Measurements from ENCODE around the gene ACVR2A.

The ACVR2A gene

DNA sequence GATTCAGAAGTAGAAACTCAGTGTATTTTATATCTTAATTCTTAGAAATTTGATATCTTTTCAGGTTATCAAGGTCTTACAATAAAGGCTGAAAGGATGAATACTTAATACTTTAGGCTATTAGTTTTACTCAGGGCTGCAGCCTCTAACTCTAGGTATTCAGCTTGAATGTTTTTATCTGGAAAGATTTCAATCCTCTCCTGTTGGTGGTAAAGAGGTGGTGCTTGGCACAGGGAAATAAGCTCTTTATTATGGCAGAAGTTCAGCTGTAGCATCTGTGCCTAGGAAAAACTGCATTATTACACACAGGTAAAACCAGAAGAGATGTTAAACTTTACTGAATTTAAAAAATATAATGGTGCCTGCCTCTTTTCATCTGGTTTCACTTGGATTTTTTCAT, 11.1 kb downstream of the ACVR2A start:
- DNase-seq = no peak

DNA sequence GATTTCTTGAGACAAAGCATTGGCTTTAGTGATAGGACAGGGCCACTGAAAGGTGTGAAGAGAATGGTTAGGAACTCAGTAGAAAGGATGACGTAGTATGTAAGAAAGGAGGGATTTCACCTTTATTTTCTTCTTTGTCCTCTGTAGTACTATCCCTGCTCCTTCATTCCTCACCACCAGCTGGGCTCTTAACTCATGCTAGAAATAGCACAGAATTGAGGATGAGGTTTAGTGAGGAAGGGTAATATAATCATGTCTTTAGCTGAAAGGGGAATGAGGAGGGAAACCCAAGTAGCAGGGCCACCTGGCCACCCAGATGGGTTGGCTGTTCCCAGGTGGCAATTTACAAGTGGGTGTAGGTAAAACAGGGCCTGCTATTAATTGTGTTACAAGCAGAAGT, 15.2 kb downstream of the ACVR2A start:
- peak; percentile 40 for DNase-seq

DNA sequence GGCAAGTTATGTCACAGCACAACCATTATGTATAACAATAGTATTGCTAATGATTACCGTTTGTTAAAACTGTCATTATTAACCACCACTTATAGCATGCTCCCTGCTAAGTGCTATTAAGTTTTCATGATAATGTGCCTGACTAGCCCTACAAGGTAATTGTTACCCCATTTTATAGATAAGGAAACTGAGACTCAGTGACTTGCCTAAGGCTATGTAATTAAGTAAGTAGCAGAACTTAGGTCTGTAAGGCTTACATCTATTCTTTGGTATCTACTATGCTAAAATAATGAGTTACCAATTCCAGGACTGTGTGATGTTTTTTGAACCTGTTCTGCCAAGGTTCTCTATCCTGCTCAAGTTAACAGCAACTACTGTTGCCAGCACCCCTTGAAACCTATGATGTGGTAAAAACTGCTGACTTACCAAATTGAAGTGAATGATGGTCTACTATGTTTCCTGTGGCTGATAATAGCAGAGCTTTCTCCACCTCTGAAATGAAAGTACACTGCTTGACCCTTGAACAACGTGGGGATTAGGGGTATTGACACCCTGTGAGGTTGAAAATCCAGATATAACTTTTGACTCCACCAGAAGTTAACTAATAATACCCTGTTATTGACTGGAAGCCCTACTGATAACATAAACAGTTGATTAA, 18.2 kb downstream of the ACVR2A start:
- no peak for DNase-seq

DNA sequence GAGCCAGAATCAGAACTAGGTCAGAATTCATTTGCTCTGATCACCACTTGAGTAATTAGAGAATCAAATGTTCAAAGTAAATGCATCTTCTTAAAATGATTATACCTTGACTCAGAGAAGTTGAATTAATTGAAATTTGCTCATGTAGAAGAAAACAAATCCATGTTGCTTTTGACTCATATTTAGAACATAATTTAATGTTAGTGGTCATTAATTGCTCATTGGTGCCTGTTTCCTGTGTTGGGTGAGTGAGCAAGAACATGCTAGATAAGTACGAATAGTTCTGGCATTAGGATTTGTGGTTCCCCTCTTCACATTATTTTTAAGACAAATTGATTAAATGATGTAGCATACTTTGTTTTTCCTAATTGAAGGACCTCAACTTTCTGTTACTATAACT, 19.0 kb downstream of the ACVR2A start:
- no peak for DNase-seq

DNA sequence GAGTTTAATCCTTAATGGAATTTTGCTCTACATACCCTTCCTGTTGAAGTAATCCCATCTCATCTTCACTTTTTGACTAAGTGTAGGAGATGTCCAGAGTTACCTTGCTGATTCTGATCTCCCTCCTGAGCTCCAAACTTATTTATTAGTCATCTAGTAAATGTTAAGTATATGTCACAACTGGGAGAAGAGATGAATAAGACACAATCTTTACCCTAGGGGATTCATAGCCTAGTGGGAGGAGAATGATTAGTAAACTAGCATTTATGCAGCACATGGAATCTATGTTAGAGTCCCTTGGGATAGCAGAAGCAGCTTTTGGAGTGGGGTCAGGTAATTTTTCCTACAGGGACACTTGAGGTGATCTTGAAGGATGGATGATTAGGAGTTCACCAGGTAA, 20.7 kb downstream of the ACVR2A start:
- no peak for DNase-seq

DNA sequence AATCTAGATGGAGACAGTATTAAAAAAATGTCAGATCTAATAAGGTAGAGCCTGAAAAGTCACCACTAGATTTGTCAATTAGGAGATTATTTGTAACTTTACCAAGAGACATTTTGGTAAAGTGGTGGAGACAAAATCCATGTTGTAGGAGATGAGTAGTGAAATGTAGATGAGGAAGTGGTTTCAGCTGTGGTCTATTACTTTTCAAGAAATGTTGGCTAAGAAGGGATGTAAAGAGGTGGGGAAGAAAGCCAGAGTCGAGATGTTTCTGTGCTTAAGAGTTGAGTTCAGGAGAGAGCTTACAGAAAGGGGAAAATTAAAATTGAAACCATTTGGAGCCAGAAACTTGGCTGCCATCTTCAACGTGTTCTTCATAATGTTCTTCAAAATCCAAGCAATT, 22.2 kb downstream of the ACVR2A start:
- DNase-seq = no peak

DNA sequence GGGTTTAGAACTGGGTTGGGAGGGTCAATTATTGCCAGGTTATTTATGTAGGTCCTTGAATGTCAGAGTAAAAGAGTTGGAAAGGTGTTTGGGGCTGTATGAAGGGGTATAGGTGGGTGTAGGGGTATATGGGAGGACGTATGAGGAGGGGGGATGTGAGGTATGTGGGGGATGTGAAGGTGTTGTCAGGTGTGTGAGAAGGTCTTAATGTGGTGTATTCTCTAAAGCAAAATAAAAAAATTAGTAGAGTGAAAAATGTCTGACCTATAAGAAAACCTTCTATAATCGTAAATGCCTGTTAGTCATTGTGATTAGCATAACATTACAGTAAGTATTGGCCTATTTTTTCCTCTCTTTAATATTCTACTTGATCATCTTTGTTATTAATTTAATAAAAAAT, 25.1 kb downstream of the ACVR2A start:
- no peak for DNase-seq

DNA sequence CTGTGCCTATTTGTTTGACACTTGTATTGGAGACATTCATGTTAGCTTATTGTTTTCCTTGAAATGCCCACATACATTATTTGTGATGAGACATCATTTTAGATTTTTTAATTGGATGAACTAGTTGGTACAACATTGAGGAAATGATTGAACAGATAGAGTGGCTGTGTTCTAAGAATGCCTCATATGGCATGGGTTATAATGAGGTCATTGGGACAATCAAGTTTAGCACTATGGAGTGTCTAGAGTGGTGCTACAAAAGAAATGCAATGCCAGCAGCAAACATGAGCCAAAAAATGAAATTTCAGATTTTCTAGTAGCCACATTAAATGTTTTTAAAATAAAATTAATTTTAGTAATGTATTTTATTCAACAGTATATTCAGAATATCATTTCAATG, 28.1 kb downstream of the ACVR2A start:
- DNase-seq = no peak

DNA sequence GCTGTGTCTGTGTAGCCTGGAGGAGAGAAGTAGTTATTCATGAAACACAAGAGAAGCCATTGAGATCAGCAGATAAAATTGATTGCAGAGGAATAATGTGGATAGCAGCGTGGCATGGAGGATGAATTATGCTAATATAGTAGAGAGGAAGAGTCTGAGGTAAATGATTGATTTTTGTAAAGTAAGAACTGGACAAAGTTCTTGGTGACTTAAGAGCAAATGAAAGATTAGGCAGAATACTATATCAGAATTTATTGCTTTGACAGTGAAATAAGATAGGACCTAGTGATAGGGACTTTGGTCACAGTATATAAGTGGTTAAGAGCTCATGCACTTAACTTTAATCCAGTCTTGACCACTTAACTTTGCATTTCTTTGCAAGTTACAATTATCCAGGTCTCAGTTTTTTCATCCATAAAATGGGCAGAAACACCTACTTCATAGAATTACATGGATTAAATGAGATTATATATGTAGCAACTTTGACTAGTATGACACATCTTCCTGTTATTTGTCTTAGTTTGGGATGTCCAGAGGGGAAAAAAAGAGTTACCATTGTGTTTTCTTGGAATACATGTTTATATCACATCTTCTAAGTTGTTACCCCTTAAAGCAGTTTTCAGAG, 29.1 kb downstream of the ACVR2A start:
- no peak for DNase-seq

DNA sequence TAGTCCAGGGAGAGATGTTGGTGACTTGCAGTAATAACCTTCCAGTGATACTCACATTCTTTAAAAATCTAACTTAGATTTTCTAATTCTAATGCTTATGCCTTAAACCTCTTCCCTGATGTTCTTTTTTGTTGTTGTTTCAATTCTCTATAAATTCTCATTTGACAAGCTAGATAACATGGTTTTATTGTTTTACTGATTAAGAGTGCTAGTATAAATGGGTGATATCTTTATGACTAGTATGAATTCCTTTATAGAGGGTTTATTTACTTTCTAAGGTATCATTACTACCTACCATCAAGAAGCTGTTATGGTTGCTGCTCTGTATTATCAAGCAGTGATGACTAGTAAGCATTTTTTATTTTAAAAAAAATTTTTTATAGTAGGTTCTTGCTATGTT, 35.0 kb downstream of the ACVR2A start:
- no peak for DNase-seq

DNA sequence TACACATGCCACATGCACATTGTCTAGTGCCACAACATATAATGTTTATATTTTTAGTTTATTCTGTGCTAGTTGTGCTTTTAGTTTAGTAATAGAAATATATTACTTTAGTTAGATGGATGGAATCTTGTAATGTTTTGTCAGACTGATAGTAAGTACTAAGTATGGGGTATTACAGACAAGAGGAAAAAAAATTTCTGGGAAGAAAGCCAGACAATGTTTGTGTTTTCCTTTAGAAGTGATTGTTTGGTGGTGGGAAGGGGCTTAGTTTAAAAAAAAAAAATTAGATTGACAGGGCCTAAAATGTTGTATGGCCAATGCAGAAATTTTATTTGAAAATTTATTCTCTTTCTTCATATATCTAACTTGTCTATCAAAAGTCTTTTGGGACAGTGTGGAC, 37.8 kb downstream of the ACVR2A start:
- DNase-seq = peak; percentile 10

DNA sequence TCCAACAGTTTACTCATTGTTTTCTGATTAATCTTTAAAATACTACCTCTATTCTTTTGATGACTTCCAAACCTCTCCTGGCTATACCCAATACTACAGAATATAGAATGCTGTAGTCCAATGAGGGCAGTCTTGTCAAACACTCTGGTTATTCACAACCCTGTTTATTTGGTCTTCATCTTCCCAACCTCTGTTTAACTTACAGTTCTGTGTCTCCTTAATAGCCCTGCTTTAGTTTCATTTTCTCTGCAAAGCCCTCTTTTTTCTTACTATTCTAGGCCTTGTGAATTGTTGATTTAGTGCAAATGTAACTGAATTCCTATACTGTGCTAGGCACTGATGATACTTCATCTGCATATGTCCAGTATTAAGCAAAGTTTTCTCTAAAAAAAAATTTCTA, 40.0 kb downstream of the ACVR2A start:
- no peak for DNase-seq

DNA sequence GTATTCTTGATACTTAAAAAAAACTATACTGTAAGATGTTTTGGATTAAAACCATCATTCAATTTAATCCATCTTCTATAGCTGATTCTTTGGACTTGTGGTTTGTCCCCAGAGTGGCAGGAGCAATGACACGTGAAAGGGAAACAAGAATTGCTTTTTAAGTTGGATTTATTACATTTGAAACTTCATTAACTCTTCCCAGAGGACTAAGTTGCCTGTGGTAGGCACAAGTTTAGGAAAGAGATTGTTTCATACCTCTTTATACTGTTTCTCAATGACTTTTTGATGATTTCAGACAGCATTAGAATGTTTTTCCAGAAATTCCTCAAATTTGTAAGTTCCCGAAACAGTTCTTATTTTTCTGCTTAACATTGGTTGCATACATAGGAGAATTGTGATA, 41.3 kb downstream of the ACVR2A start:
- no peak for DNase-seq

DNA sequence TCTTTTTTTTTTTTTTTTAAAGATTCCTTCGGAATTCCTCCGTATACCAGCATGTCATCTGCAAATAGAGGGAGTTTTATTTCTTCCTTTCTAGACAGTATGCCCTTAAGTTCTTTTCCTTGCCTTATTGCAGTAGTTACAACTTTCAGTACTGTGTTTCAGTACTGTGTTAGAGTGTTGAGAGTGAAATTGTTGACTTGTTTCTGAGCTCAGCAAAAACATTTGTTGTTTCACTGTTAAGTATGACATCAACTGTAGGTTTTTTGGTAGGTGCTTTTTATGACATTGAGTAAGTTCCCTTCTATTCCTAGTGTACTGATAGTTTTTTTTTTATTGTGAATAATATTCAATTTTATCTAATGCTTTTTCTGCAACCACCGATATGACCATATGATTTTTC, 43.9 kb downstream of the ACVR2A start:
- no peak for DNase-seq

DNA sequence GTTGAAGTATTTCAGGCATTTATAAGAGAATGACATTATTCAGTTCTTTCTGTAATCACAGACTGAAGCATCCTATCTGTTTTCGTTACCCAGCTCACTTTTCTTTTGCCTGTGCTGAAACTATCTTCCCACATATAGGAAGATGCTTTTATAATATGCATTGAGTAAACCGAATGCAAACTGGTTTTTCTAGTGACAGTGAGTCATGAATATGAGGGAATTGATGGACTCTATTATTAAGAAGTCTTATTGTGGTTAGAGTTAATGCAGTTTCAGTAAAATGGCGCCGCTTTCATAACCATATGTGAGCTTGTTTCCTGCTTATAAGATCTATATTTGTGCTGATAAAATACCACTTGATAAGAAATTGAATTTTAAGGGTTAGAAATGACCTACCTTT, 59.2 kb downstream of the ACVR2A start:
- DNase-seq = no peak

DNA sequence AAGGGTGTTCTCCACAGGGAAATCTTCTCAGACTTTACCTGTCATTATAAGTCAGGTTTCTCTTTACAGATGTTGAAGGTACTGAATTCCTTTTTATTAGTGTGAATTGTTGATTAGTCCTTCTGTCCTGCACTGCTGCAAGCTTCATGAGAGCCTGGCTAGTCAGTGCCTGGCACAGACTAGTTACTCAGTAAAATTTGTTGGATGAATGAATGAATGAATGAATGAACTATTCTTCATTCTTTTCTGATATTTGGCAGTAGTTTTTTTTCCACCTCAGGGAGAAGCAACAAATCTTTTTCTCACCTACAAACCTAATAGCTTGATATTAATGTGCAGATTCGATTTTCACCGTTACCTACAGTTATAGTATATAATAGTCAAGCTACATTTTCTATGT, 64.3 kb downstream of the ACVR2A start:
- no peak for DNase-seq

DNA sequence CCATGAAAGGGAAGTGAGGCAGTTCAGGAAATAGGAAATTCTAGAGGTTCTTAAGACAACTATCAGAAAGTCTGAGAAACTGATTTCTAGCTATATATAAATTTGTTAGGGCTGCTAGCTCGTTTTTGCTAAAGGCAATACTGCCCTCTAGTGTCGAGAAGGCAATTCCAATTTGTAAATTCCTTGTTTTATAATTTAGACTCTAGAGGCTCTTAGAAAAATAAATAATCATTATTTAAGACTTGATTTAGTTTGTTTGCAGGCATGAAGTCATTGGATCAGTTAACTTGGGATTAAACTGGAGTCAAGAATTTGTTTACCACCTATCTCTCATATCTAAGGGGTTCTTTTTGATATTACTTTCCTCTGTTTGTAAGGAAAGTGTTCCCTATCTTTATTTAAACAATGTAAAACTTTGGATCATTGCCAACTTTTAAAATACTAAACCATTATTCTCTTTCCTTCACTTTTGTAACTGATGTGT, 66.2 kb downstream of the ACVR2A start:
- DNase-seq = peak; percentile 59

DNA sequence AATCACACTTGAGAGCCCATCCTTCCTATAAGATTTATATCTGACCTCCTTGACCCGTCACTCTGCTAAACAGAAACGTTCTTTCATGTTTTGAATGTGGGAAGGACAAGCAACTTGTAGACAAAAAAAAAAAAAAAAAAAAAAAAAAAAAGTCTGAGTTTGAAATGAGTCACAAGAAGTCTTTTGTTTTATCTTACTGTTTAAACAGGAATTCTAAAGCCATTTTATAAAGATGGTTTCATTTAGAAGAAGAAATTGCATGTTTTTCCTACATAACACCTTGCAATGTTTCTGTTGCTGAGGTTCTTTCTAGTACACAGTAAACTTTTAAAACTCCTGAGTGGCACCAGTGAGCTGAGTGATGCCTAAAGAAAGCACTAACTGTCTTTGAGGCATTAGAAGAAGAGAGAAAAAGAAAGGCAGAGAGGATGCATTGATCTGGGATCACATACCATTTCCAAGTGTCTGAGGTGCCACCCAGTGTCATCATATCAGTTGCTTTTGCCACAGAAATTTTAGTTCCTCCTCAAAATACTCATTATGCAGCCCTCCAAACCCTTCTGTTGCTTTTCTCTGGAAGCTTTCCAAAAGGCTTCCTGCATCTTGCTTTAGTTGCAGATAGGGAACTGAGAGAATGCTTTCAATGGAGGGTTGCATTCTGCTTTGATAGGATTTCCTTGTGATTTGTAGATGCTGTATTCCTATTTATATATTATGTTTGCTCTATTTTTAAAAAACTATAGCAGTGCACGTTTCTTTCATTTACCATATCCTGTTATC, 69.1 kb downstream of the ACVR2A start:
- peak; percentile 46 for DNase-seq

DNA sequence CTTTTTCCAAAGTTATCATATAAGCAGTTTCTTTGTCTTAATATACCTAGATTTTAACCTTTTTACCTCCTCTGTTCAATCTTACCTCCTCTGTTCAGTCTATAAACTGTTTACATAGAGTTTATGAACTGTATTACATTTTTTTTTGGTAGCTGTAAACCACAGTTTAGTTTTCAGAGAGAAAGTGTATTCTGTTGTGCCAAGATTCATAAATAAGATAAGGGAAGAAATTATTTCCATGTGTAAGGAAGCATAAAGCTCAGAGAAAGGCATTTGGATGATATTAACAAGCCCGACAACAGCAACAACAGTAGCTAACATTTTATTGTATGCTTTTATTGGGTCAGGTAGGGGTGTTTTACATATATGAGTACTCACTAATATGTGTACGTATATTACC, 71.2 kb downstream of the ACVR2A start:
- DNase-seq = no peak

DNA sequence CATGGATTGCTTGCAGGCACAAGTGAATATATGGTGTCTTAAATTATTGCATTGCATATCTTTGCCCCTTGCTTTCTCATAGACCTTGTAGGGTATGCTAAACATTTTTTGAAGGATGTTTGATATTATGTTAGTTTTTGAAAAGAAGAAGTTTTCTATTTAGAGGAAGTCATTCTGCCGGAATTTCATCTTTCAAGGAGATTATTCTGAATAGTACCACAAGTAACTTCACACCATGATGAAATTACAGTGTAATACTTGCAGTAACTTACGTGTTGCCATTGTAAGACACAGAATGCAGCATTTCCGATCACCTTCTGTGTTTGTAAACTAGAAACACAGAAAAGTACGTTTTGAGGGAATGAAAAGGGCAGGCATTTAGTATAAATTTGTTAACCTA, 71.9 kb downstream of the ACVR2A start:
- no peak for DNase-seq

DNA sequence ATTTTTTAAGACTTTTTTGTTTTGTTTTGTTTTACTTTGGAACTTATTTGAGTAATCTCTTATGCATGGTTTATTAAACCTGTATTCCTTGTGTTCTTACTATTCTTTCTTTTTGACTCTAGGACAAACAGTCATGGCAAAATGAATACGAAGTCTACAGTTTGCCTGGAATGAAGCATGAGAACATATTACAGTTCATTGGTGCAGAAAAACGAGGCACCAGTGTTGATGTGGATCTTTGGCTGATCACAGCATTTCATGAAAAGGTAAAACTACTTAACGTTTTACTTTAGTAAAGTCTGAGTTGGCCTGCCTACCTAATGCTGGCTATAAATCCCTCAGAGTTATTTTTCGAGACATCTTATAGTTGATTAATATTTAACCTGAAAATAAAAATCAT, 72.3 kb downstream of the ACVR2A start:
- DNase-seq = no peak

DNA sequence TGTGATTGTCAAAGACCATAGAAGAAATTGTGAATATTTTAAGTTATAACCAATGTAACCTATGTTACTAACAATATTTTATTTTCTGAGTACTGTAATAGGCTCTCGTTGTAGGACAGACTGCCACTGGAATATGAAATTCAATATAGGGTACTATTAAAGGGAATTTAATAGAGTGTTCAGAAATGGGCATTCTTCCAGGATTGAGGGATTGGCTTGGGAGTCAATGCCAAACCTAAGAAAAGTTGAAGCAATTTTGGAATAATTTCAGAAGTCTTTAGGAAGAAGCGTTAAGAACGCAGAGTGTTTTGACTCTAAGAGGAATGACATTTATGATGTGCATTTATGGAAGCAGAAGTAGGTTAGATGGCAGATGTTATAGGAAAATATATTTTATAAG, 79.0 kb downstream of the ACVR2A start:
- peak; percentile 27 for DNase-seq

DNA sequence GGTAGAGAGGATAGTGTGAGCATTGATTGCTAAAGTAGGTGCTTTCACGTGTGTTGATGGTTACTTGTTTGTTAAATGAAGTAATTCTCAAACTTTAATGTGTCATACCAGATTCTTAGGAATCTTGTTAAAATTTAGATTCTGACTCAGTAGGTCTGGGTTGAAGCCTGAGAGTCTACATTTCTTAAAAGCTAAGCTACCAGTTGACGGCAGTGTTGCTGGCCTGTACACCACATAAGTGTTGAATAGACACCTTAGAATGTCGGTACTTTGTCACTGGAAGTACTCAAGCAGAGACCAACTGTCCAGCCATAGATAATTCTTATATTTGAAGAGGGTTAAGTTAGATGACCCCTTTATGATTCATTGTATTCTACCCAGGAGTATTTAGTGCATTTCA, 79.8 kb downstream of the ACVR2A start:
- DNase-seq = no peak

DNA sequence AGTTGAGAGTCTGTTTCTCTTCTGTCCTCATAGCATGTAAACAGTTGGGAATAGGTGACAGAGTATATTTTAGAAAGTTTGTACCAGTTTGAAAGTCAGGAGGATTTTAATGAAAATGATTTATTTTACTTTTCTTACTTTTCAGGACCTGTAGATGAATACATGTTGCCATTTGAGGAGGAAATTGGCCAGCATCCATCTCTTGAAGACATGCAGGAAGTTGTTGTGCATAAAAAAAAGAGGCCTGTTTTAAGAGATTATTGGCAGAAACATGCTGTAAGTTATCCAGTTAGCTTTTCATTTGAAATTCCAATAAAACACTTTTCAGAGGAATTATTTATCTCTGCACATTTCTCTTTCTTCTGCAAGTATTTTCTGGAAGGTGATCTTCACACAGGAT, 81.1 kb downstream of the ACVR2A start:
- no peak for DNase-seq

All from NCI-H1105 treated with DMSO at 0.1 percent for 48 hours (cell line).